Peyer's patch (tissue), 4 donors: ENCODE results near the gene SDF2L1. TPM values are rescaled to one million over a fixed set of nuclear protein-coding genes. Genes with fewer than 3 reads are reported as not detected.
"Not testable (repeated sequence)": the region's sequence is repeated elsewhere in the genome, so short reads cannot be mapped to it uniquely, and the experiment has no call there.

ENCODE experiments used
- DNase-seq, 3 donors: peaks; one replicate each; pipeline ENCODE4 v3.0.0-alpha.2; 2017 to 2019
- H3K27ac ChIP-seq, 4 donors: fragments of 200-600 bp; sonication (generic); one replicate each; pipeline ENCODE4 v1.5.1; 2016 to 2019
- H3K27me3 ChIP-seq, 2 donors: fragments of 200-600 bp; sonication (generic); one replicate each; pipeline ENCODE4 v1.5.1; 2019
- H3K36me3 ChIP-seq, 3 donors: fragments of 200-600 bp; sonication (generic); one replicate each; pipeline ENCODE4 v1.5.1; 2016 to 2019
- H3K4me1 ChIP-seq, 4 donors: fragments of 200-600 bp; sonication (generic); one replicate each; pipeline ENCODE4 v1.5.1; 2016 to 2019
- H3K4me3 ChIP-seq, 4 donors: fragments of 200-600 bp; sonication (generic); 1 replicate in 3 of 4; 2 replicates in 1 of 4; pipeline ENCODE4 v1.5.1; 2016 to 2019; ENCODE audit warnings: mild to moderate bottlenecking in 1 of 4
- H3K9me3 ChIP-seq, 4 donors: fragments of 200-600 bp; sonication (generic); one replicate each; pipeline ENCODE4 v1.5.1; 2016 to 2019; ENCODE audit warnings: mild to moderate bottlenecking in 1 of 4
- POLR2A ChIP-seq, 2 donors: fragments of 450-650 bp; IDR thresholded peaks; one replicate each; pipeline ENCODE4 v1.5.1; 2017; ENCODE audit warnings: antibody characterized with exemption in 2 of 2, mild to moderate bottlenecking in 2 of 2, moderate library complexity in 2 of 2
- small RNA-seq, 2 donors: library from RNA; depleted of rRNA; stranded (forward); fragments of <200 nt; gene quantifications; one replicate each; pipeline ENCODE3, GENCODE V24; 2016
- total RNA-seq, 4 donors: library from RNA; depleted of rRNA; stranded (reverse); fragments of >200 nt; gene quantifications; one replicate each; pipeline ENCODE4 v1.1.0, GENCODE V29; 2016
- TF ChIP-seq, protein P1 (sequence below), 6 experiments: fragments of 450-650 bp in 4 of 6; fragments of 200-600 bp in 2 of 6; sonication (generic) in 1 of 6; IDR thresholded peaks; one replicate each; pipeline ENCODE4 v1.5.1; 2017 to 2019; ENCODE audit warnings: antibody characterized with exemption in 6 of 6, mild to moderate bottlenecking in 3 of 6, moderate library complexity in 1 of 6

The SDF2L1 gene
- total RNA-seq, 4 donors from 2014 or later = 14.9 to 49.2 (median 30.0) TPM

- Histone ChIP-seq H3K4me3 (no peak overlapping the region), H3K36me3 (peaks cover 0 to 78% (median 0%) of the 10 kb centered on the region in 3 donors), H3K4me1 (no peaks in the 10 kb centered on the region), H3K27ac (no peak overlapping the region), H3K27me3 (no peaks in the 10 kb centered on the region), H3K9me3 (no peaks in the 10 kb centered on the region)
- TF ChIP-seq, protein P1, sequence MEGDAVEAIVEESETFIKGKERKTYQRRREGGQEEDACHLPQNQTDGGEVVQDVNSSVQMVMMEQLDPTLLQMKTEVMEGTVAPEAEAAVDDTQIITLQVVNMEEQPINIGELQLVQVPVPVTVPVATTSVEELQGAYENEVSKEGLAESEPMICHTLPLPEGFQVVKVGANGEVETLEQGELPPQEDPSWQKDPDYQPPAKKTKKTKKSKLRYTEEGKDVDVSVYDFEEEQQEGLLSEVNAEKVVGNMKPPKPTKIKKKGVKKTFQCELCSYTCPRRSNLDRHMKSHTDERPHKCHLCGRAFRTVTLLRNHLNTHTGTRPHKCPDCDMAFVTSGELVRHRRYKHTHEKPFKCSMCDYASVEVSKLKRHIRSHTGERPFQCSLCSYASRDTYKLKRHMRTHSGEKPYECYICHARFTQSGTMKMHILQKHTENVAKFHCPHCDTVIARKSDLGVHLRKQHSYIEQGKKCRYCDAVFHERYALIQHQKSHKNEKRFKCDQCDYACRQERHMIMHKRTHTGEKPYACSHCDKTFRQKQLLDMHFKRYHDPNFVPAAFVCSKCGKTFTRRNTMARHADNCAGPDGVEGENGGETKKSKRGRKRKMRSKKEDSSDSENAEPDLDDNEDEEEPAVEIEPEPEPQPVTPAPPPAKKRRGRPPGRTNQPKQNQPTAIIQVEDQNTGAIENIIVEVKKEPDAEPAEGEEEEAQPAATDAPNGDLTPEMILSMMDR (IDR thresholded peaks at IDR 0.05) = no peak
- TF ChIP-seq POLR2A (IDR thresholded peaks at IDR 0.05) = no peak
- DNase-seq = no peak
Measured at GRCh38 chr22:21688706-21689381, 46.7 kb downstream of the SDF2L1 start.

DNA sequence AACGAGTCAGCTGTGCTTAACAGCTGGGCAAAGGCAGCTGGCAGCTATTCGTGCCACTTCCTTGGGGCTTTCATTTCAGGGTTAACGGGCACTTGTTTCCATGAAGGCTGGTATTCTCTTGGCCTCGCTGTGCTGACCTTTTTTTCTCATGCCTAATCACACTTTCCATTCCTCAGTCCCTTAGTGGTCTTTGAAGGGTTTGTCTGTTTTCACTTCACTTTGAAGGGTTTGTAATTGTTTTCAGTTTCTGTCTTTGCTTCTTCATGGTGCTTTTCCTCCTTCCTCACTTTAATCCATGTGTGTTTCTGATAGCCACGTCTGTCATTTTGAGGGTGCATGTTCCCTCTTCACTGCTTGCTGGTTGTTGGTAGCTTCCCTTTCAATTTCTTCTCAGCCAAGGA lies 48.3 kb downstream of the SDF2L1 start:
- H3K27ac ChIP-seq = no peak overlapping the region
- H3K27me3 ChIP-seq = no peaks in the 10 kb centered on the region
- H3K36me3 ChIP-seq = peaks cover 0 to 85% (median 0%) of the 10 kb centered on the region in 3 donors
- no peak for DNase-seq
- no peak for TF ChIP-seq POLR2A (IDR thresholded peaks at IDR 0.05)
- TF ChIP-seq, protein P1 (IDR thresholded peaks at IDR 0.05) = no peak
- H3K9me3 ChIP-seq = no peaks in the 10 kb centered on the region
- H3K4me3 ChIP-seq = no peak overlapping the region
- no peaks in the 10 kb centered on the region for H3K4me1 ChIP-seq

- H3K36me3 ChIP-seq = peaks cover 0 to 86% (median 0%) of the 10 kb centered on the region in 3 donors
- TF ChIP-seq, protein P1 (IDR thresholded peaks at IDR 0.05) = no peak
- no peaks in the 10 kb centered on the region for H3K4me1 ChIP-seq
- H3K9me3 ChIP-seq = no peaks in the 10 kb centered on the region
- no peak overlapping the region for H3K4me3 ChIP-seq
- no peaks in the 10 kb centered on the region for H3K27me3 ChIP-seq
- no peak for DNase-seq
- no peak overlapping the region for H3K27ac ChIP-seq
Measured at GRCh38 chr22:21691816-21692215, 49.7 kb downstream of the SDF2L1 start.

DNA sequence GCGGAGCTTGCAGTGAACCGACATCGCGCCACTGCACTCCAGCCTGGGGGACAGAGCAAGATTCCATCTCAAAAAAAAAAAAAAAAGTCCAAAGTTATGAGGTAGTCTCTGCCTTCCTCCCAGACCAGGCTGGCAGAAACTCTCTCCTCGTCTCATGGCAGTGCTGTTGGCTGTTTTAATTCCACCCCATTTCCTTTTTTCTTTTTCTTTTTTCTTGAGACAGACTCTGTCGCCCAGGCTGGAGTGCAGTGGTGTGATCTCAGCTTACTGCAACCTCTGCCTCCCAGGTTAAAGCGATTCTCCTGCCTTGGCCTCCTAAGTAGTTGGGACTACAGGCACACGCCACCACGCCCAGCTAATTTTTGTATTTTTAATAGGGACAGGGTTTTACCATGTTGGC lies 50.8 kb downstream of the SDF2L1 start:
- H3K4me3 ChIP-seq, DNase-seq, H3K27ac ChIP-seq, H3K4me1 ChIP-seq, H3K27me3 ChIP-seq, H3K9me3 ChIP-seq: not testable (repeated sequence)
- H3K36me3 ChIP-seq = peaks cover 0 to 83% (median 0%) of the 10 kb centered on the region in 3 donors

DNA sequence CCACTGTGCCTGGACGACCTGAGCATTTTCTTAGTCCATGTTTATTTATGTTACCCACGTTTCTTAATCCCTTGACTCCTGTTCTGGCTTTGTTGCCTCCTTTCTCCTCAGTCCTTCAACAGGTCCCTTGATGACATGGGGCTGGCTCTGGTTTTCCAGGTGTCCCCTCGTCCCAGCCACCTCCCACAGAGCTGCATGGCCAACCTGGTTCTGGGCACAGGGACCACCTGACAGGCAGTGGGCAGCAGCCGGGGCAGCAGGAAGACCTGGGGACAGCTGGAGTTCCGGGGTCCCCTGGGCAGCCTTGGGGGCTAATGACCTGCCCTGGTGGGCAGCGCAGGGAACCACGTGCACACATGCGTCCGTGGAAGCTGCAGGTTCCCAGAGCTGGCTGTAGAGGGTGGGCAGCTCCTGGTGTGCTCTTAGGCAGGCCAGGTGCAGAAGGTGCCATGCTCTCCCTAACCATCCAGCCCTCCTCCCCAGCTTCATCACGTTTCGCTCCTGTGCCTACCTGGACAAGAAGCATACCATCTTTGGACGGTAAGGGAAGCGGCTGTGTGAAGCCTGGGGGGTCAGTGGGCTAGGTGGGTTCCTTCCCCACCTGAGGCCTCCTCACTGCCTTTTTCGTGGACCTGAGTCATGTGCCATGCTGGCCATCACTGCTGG lies 51.4 kb downstream of the SDF2L1 start:
- Histone ChIP-seq H3K4me1 (peaks cover 0 to 2% (median 0%) of the 10 kb centered on the region in 4 donors), H3K27ac (no peak overlapping the region), H3K9me3 (no peaks in the 10 kb centered on the region), H3K4me3 (no peak overlapping the region), H3K27me3 (no peaks in the 10 kb centered on the region), H3K36me3 (peaks cover 0 to 77% (median 0%) of the 10 kb centered on the region in 3 donors)
- no peak for TF ChIP-seq POLR2A (IDR thresholded peaks at IDR 0.05)
- TF ChIP-seq, protein P1 (IDR thresholded peaks at IDR 0.05) = no peak
- no peak for DNase-seq

Small RNA genes within 50 kb of the gene (small RNA-seq; reads per million reads assigned to genes)
- 0 to 1.2 reads per million in 2 donors for gene MIR301B

Other genes with a start within 250 kb of the SDF2L1 start
- 1 to 10 TPM; 5.0 to 9.5 (median 7.4) TPM for gene HIC2, start 224.9 kb upstream of the SDF2L1 start, total RNA-seq
- 10 to 100 TPM in 1 of 4 donors, 1 to 10 TPM in 2, under 1 TPM in 1; 0.83 to 14.5 (median 4.0) TPM for gene TMEM191C, start 174.9 kb upstream of the SDF2L1 start, total RNA-seq
- gene RIMBP3C, start 90.8 kb upstream of the SDF2L1 start, total RNA-seq = under 1 TPM in 2 of 4 donors, not detected in 2; 0.54 to 0.83 TPM
- gene UBE2L3, start 74.6 kb upstream of the SDF2L1 start, total RNA-seq = 10 to 100 TPM; 42.1 to 69.7 (median 50.1) TPM
- gene YDJC, start 12.3 kb upstream of the SDF2L1 start, total RNA-seq = 10 to 100 TPM; 36.3 to 54.2 (median 38.8) TPM
- 1 to 10 TPM in 1 of 4 donors, under 1 TPM in 1, not detected in 2; 0.80 to 2.6 TPM for gene CCDC116, start 9.5 kb upstream of the SDF2L1 start, total RNA-seq
- gene PPIL2, start 23.7 kb downstream of the SDF2L1 start, total RNA-seq = 100 to 1,000 TPM in 1 of 4 donors, 10 to 100 TPM in 3; 55.0 to 131 (median 92.4) TPM
- 1 to 10 TPM; 3.3 to 4.8 (median 3.4) TPM for gene YPEL1, start 93.5 kb downstream of the SDF2L1 start, total RNA-seq
- gene MAPK1, start 225.3 kb downstream of the SDF2L1 start, total RNA-seq = 10 to 100 TPM; 38.9 to 49.5 (median 43.2) TPM